ENCODE data around the gene LPAR3.

The LPAR3 gene

DNA sequence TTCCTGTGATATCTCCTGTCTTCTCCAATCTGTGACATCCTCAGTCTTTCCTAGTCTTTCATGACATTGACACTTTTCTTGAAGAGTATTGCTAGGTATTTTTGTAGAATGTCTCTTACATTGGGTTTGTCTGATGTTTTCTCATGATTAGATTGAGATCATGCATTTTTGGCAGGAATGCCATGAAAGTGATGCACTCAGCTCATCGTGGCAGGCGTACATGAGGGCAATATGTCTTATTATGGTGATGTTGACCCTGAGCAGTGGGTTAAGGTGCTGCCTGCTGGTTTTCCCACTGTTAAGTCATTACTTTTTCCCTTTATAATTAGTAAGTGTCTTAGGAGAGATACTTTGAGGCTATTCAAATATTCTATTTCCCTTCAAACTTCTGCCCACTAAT lies 122.5 kb downstream of the LPAR3 start:
- Histone ChIP-seq H3K9me3 (ENCODE audit: control insufficient read depth in 1 of 2, low read length in 2 of 2) (no peaks in the 10 kb centered on the region), H3K36me3 (ENCODE audit: control insufficient read depth in 1 of 2, insufficient read depth in 2 of 2, low read length in 2 of 2) (no peaks in the 10 kb centered on the region)

DNA sequence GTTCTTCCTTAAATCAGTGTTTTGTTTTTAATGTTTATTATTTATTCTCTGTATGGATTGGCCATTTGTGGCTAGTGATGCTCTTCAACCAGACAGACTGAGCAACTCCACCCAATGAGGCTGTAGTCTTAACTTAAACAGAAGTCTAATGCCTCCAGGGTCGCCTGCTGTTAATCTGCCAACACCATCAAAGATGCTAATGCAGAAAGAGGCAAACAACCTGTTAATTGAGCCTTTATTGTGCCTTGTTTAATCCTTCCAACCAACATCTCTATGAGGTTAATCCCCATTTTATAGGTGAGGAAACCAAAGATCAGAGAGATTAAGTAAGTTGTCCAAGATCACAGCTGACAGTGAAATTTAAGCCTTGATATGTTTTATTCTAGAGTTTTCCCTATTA lies 123.4 kb downstream of the LPAR3 start:
- Histone ChIP-seq H3K4me1 (ENCODE audit: control insufficient read depth in 1 of 2, insufficient read depth in 2 of 2, low read length in 2 of 2) (no peaks in the 10 kb centered on the region), H3K4me3 (ENCODE audit: low read depth in 1 of 2, low read length in 2 of 2) (no peak overlapping the region), H3K36me3 (ENCODE audit: control insufficient read depth in 1 of 2, insufficient read depth in 2 of 2, low read length in 2 of 2) (no peaks in the 10 kb centered on the region), H3K27ac (ENCODE audit: low read length) (no peak overlapping the region), H3K27me3 (ENCODE audit: low read depth, low read length) (no peaks in the 10 kb centered on the region), H3K9me3 (ENCODE audit: control insufficient read depth in 1 of 2, low read length in 2 of 2) (no peaks in the 10 kb centered on the region)

More for the DNA sequence above, 122.5 kb downstream of the LPAR3 start:
- Histone ChIP-seq H3K4me3 (ENCODE audit: low read depth in 1 of 2, low read length in 2 of 2) (no peak overlapping the region), H3K27ac (ENCODE audit: low read length) (no peak overlapping the region), H3K4me1 (ENCODE audit: control insufficient read depth in 1 of 2, insufficient read depth in 2 of 2, low read length in 2 of 2) (no peaks in the 10 kb centered on the region), H3K27me3 (ENCODE audit: low read depth, low read length) (no peaks in the 10 kb centered on the region)

DNA sequence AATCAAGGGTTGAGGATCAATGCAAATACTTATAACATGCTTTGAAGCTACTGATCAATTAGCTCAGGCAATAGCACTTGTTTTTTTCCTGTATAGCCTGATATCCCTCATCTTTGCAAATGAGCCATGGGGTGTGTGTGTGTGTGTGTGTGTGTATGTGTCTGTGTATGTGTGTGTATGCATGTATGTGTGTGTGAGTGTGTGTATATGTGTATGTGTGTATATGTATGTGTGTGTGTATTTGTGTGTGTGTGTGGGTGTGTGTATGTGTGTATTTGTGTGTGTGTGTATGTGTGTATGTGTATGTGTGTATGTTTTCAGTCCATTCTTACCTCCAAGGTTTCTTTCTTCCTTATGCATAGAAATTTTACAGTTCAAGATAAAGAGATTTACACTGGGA lies 124.4 kb downstream of the LPAR3 start:
- Histone ChIP-seq H3K27ac (ENCODE audit: low read length) (no peak overlapping the region), H3K9me3 (ENCODE audit: control insufficient read depth in 1 of 2, low read length in 2 of 2) (no peaks in the 10 kb centered on the region), H3K36me3 (ENCODE audit: control insufficient read depth in 1 of 2, insufficient read depth in 2 of 2, low read length in 2 of 2) (no peaks in the 10 kb centered on the region), H3K4me1 (ENCODE audit: control insufficient read depth in 1 of 2, insufficient read depth in 2 of 2, low read length in 2 of 2) (no peaks in the 10 kb centered on the region), H3K4me3 (ENCODE audit: low read depth in 1 of 2, low read length in 2 of 2) (no peak overlapping the region), H3K27me3 (ENCODE audit: low read depth, low read length) (no peaks in the 10 kb centered on the region)

DNA sequence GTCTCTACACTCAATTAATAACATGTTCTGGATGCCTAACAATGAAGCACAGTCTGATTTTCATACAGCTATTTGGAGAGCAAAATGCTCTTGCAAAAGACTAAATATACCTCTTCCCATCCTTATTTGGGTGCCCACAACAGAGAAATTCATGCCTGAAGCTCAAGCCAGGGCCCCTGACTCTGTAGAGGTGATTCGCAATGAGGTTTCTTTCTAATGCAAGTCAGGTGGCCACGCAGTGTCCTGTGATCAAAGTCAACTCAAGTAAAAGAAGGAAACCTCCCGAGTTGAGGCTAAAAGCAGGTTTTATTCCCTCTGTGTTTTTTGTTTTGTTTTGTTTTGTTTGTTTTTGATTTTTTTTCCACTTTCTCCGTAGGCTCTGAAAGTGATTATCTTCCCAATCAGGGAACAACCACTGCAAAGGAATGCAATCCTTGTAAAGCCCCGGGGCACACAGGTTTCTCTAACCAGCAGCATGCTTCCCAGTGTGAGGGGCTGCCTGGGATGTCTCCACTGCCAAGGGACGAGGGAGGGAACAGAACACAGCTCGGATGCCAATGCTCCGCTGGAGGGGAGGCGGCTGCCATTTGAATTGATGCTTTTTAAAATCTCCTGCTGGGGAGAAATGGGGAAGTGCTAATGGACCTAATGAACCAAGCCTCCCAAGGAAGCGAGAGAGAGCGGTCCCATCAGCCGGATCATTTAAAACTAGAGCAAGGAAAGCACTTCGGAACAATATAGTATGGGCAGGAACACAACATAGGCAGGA lies 128.9 kb downstream of the LPAR3 start:
- no peaks in the 10 kb centered on the region for H3K9me3 ChIP-seq (ENCODE audit: control insufficient read depth in 1 of 2, low read length in 2 of 2)
- no peak overlapping the region for H3K27ac ChIP-seq (ENCODE audit: low read length)
- H3K4me3 ChIP-seq (ENCODE audit: low read depth in 1 of 2, low read length in 2 of 2), result no peak overlapping the region
- no peaks in the 10 kb centered on the region for H3K36me3 ChIP-seq (ENCODE audit: control insufficient read depth in 1 of 2, insufficient read depth in 2 of 2, low read length in 2 of 2)
- H3K4me1 ChIP-seq (ENCODE audit: control insufficient read depth in 1 of 2, insufficient read depth in 2 of 2, low read length in 2 of 2), result no peaks in the 10 kb centered on the region
- no peaks in the 10 kb centered on the region for H3K27me3 ChIP-seq (ENCODE audit: low read depth, low read length)

DNA sequence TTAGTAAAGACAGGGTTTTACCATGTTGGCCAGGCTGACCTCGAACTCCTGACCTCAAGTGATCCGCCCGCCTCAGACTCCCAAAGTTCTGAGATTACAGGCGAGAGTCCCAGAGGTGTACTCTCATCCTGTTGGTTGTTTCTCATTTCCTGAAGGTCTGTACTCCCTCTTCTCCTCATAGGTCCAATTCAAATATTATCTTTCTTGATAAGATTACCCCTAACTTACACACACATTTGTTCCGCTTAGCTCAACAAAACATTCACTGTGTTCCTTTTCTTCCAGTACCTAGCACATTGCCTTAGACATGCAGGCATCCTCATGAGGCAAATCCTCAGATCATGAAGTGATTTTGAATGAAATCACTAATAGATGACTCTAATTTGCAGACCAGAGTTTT lies 130.3 kb downstream of the LPAR3 start:
- no peaks in the 10 kb centered on the region for H3K36me3 ChIP-seq (ENCODE audit: control insufficient read depth in 1 of 2, insufficient read depth in 2 of 2, low read length in 2 of 2)
- H3K27ac ChIP-seq (ENCODE audit: low read length), result no peak overlapping the region
- no peaks in the 10 kb centered on the region for H3K9me3 ChIP-seq (ENCODE audit: control insufficient read depth in 1 of 2, low read length in 2 of 2)
- H3K4me1 ChIP-seq (ENCODE audit: control insufficient read depth in 1 of 2, insufficient read depth in 2 of 2, low read length in 2 of 2), result no peaks in the 10 kb centered on the region
- H3K4me3 ChIP-seq (ENCODE audit: low read depth in 1 of 2, low read length in 2 of 2), result no peak overlapping the region
- H3K27me3 ChIP-seq (ENCODE audit: low read depth, low read length), result no peaks in the 10 kb centered on the region
